OCI-LY7 (cell line): ENCODE results near the gene SDC3. TPM values are rescaled to one million over a fixed set of nuclear protein-coding genes. Genes with fewer than 3 reads are reported as not detected.

Source experiments
- BruUV-seq: library from RNA; stranded (reverse); fragments of 400-500 nt; replicated peaks from 2 replicates; lab custom pipeline; 2021; lab: Mats Ljungman, UMichigan
- CTCF ChIA-PET: fragments of 300-600 bp; sonication (Branson Sonifier 250); formaldehyde crosslinking; loops from one replicate; lab custom pipeline; 2022; ENCODE audit warnings: antibody characterized with exemption; ENCODE audit not compliant: unreplicated experiment; lab: Charles Lee
- POLR2A ChIA-PET: fragments of 300-600 bp; sonication (Branson Sonifier 250); formaldehyde crosslinking; loops from one replicate; lab custom pipeline; 2022; ENCODE audit warnings: antibody characterized with exemption; lab: Charles Lee
- DNase-seq: peaks from one replicate; pipeline ENCODE4 v3.0.0-alpha.2; 2015; ENCODE audit warnings: low spot score
- H2AFZ ChIP-seq: fragments of 200-600 bp; sonication (generic), shearing (Covaris generic); 2 replicates; pipeline ENCODE4 v1.6.1; 2014; ENCODE audit warnings: mild to moderate bottlenecking, antibody characterized with exemption, low read length, moderate library complexity
- H3K27ac ChIP-seq: fragments of 200-600 bp; sonication (generic); 2 replicates; pipeline ENCODE4 v1.5.1; 2014; ENCODE audit warnings: mixed run types, low read depth, mild to moderate bottlenecking, moderate library complexity, low read length, inconsistent platforms; ENCODE audit not compliant: poor library complexity, severe bottlenecking
- H3K36me3 ChIP-seq: fragments of 200-600 bp; sonication (generic); 2 replicates; pipeline ENCODE4 v1.6.1; 2014; ENCODE audit warnings: mild to moderate bottlenecking, antibody characterized with exemption, low read length, moderate library complexity, mixed read lengths; ENCODE audit not compliant: insufficient read depth
- H3K4me1 ChIP-seq: fragments of 200-600 bp; sonication (generic); 2 replicates; pipeline ENCODE4 v1.5.1; 2014; ENCODE audit warnings: mild to moderate bottlenecking, low read length; ENCODE audit not compliant: insufficient read depth, poor library complexity, severe bottlenecking
- H3K4me2 ChIP-seq: fragments of 200-600 bp; sonication (generic); 2 replicates; pipeline ENCODE4 v1.6.1; 2014; ENCODE audit warnings: mild to moderate bottlenecking, low read length
- H3K4me3 ChIP-seq: fragments of 200-600 bp; sonication (generic); 2 replicates; pipeline ENCODE4 v1.5.1; 2014; ENCODE audit warnings: mild to moderate bottlenecking, low read depth, low read length; ENCODE audit not compliant: poor library complexity, severe bottlenecking
- H3K79me2 ChIP-seq: fragments of 200-600 bp; sonication (generic); 2 replicates; pipeline ENCODE4 v1.6.1; 2016; ENCODE audit warnings: low read depth, mild to moderate bottlenecking, low read length, moderate library complexity, mixed read lengths; ENCODE audit not compliant: insufficient read depth
- H3K9me2 ChIP-seq: fragments of 200-600 bp; sonication (generic); 2 replicates; pipeline ENCODE4 v1.6.1; 2016; ENCODE audit warnings: mild to moderate bottlenecking, low read length, mixed read lengths; ENCODE audit not compliant: insufficient read depth
- H3K9me3 ChIP-seq: fragments of 200-600 bp; sonication (generic); 2 replicates; pipeline ENCODE4 v1.6.1; 2014; ENCODE audit warnings: mild to moderate bottlenecking, mixed run types, low read length, mixed read lengths
- H4K20me1 ChIP-seq: fragments of 200-600 bp; sonication (generic); 2 replicates; pipeline ENCODE4 v1.6.1; 2014; ENCODE audit warnings: mild to moderate bottlenecking, antibody characterized with exemption, low read length, moderate library complexity, mixed read lengths; ENCODE audit not compliant: insufficient read depth
- CTCF ChIP-seq: fragments of 200-600 bp; sonication (generic); conservative IDR thresholded peaks from 2 replicates; pipeline ENCODE4 v1.5.1; 2014; ENCODE audit warnings: mild to moderate bottlenecking, antibody characterized with exemption, low read length, moderate library complexity, mixed read lengths
- EZH2phosphoT487 ChIP-seq: fragments of 200-600 bp; sonication (generic); IDR thresholded peaks from 2 replicates; pipeline ENCODE4 v1.6.1; 2018; ENCODE audit warnings: low read depth, borderline replicate concordance, mild to moderate bottlenecking, mixed run types, antibody characterized with exemption, low read length, moderate library complexity, mixed read lengths
- intact Hi-C: fragments of 100-400 bp; cut with micrococcal nuclease; formaldehyde crosslinking; loops from one replicate; pipeline ENCODE4 v1.10.0; 2022; ENCODE audit not compliant: unreplicated experiment
- total RNA-seq, 2 experiments: library from RNA; depleted of rRNA in 1 of 2; stranded (reverse); fragments of >200 nt in 1 of 2; shearing (Covaris generic) in 1 of 2; gene quantifications; 2 replicates each; pipeline ENCODE4 v1.2.3, GENCODE V29; 2014 to 2022

The SDC3 gene
- total RNA-seq, 2 experiments from 2014 or later, result not detected

GRCh38 chr1:30948278-30948677, 39.7 kb upstream of the SDC3 start:
- no TSS peak for BruUV-seq
- ChIA-PET POLR2A (interaction anchor here (0.7 to 1.0 kb wide), 3 partner anchors 10 to 168 kb away, joined by 3 to 4 read pairs (median 3); no protein-coding TSS in a partner anchor), CTCF (no interaction called here)
- Histone ChIP-seq H3K36me3 (peaks cover 91% of the 10 kb centered on the region), H2AFZ (no peak overlapping the region), H3K9me3 (no peaks in the 10 kb centered on the region), H3K9me2 (no peaks in the 10 kb centered on the region), H3K27ac (no peak overlapping the region), H4K20me1 (no peaks in the 10 kb centered on the region), H3K4me1 (peaks cover 8% of the 10 kb centered on the region), H3K4me3 (no peak overlapping the region), H3K79me2 (no peaks in the 10 kb centered on the region), H3K4me2 (no peak overlapping the region)
- TF ChIP-seq EZH2phosphoT487, result no peak
- TF ChIP-seq CTCF, result no peak
- no peak for DNase-seq
- intact Hi-C loops, result no loop called here

DNA sequence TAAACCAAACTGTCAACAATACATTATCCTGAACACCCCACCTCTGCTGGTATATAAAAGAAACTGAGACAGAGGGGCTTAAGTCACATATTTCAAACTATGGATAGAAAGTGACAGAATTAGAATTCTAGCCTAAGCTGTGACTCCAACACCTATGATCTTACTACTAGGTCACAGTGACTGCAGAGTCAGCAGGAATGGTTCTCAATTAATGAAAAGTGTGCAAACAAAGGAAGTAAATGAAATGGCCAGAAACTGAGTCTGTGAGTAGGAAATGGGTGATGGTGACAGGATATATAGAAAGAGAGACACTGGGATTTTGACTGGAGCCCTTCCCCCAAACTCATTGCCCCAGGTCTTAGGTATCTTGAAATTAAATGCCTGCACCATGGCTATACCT, 38.7 kb upstream of the SDC3 start:
- Histone ChIP-seq H3K9me2 (no peaks in the 10 kb centered on the region), H3K4me1 (peaks cover 8% of the 10 kb centered on the region), H3K36me3 (peaks cover 90% of the 10 kb centered on the region), H3K9me3 (no peaks in the 10 kb centered on the region), H3K27ac (no peak overlapping the region), H3K4me3 (no peak overlapping the region), H3K79me2 (no peaks in the 10 kb centered on the region), H3K4me2 (no peak overlapping the region), H2AFZ (no peak overlapping the region), H4K20me1 (no peaks in the 10 kb centered on the region)
- intact Hi-C loops, result no loop called here
- BruUV-seq, result no TSS peak
- TF ChIP-seq EZH2phosphoT487, result no peak
- no peak for TF ChIP-seq CTCF
- ChIA-PET CTCF (no interaction called here), POLR2A (interaction anchor here (0.5 kb wide), 1 partner anchor 185 kb away, joined by 3 read pairs; no protein-coding TSS in a partner anchor)
- no peak for DNase-seq

DNA sequence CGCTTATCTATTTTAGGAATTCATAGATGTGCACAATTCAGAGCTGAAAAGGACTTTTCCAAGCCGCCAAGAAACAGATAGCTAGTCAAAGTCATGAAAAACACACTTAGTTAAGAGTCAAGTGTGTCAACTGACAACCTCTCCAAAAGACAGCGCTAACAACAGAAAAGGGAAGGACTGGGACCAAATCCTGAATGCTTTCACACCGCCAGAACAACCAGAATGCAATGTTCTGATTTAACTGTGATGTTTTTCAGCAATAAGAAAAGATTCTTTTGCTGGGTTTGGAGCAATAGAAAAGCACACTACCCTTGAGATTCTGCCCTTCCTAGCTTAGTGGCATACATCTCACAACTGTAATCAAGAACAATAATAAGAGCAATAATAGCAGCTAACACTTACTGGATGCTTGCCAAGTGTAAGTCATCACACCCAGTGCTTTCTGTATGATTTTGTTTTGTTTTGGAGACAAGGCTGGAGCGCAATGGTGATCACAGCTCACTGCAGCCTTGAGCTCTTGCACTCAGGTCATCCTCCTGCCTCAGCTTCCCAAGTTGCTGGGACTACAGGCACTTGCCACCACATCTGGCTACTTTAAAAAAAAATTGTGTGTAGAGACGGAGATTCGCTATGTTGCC, 33.9 kb upstream of the SDC3 start:
- H3K9me3 ChIP-seq, result no peaks in the 10 kb centered on the region
- no peak for TF ChIP-seq CTCF
- no peak for TF ChIP-seq EZH2phosphoT487
- DNase-seq, result no peak
- no peaks in the 10 kb centered on the region for H4K20me1 ChIP-seq
- intact Hi-C loops, result no loop called here
- H2AFZ ChIP-seq, result no peak overlapping the region
- no peak overlapping the region for H3K4me2 ChIP-seq
- POLR2A ChIA-PET, result interaction anchor here (0.6 to 1.9 kb wide), 4 partner anchors 15 to 779 kb away, joined by 4 to 6 read pairs (median 4); no protein-coding TSS in a partner anchor
- no peaks in the 10 kb centered on the region for H3K4me1 ChIP-seq
- H3K36me3 ChIP-seq, result peaks cover 93% of the 10 kb centered on the region
- no peaks in the 10 kb centered on the region for H3K79me2 ChIP-seq
- no peak overlapping the region for H3K27ac ChIP-seq
- H3K4me3 ChIP-seq, result no peak overlapping the region
- H3K9me2 ChIP-seq, result no peaks in the 10 kb centered on the region
- BruUV-seq, result no TSS peak
- CTCF ChIA-PET, result no interaction called here
